GM23248 (cell line): ENCODE results near the gene HABP4.

ENCODE experiments used
- EZH2 ChIP-seq: fragments of 200-600 bp; sonication (generic); IDR thresholded peaks from 2 replicates; pipeline ENCODE4 v1.6.1; 2018; ENCODE audit warnings: antibody characterized with exemption, mild to moderate bottlenecking; ENCODE audit not compliant: insufficient read depth, poor library complexity, severe bottlenecking
- EZH2phosphoT487 ChIP-seq: fragments of 200-600 bp; sonication (generic); IDR thresholded peaks from 2 replicates; pipeline ENCODE4 v1.6.1; 2018; ENCODE audit warnings: antibody characterized with exemption, moderate library complexity, mild to moderate bottlenecking, low read depth; ENCODE audit not compliant: insufficient read depth

- TF ChIP-seq EZH2 (no peak), EZH2phosphoT487 (no peak)
Measured at GRCh38 chr9:96508227-96508940, 58.4 kb downstream of the HABP4 start.
